T-cell (primary cell): ENCODE results near the gene LOX. TPM values are rescaled to one million over a fixed set of nuclear protein-coding genes. Genes with fewer than 3 reads are reported as not detected.

ENCODE experiments used
- ATAC-seq, 4 experiments: fragments of 200-7000 bp in 3 of 4; fragments of 150-1000 bp in 1 of 4; cut with Tn5 transposase; replicated peaks in 1 of 4; 1 replicate in 3 of 4; 2 replicates in 1 of 4; pipeline ENCODE4 v1.10.0; 2021; ENCODE audit warnings: moderate library complexity in 3 of 4, mild to moderate bottlenecking in 2 of 4, moderate number of reproducible peaks in 1 of 4
- CTCF ChIA-PET, 2 donors: fragments of 300-600 bp; sonication (Branson Sonifier 250); formaldehyde crosslinking; loops; one replicate each; lab custom pipeline; 2022; ENCODE audit warnings: antibody characterized with exemption in 2 of 2; lab: Charles Lee
- POLR2A ChIA-PET, 2 donors: fragments of 300-600 bp; sonication (Branson Sonifier 250); formaldehyde crosslinking; loops; one replicate each; lab custom pipeline; 2022; ENCODE audit warnings: antibody characterized with exemption in 2 of 2; lab: Charles Lee
- DNase-seq, 35 experiments: peaks; one replicate each; pipeline versions ENCODE4 v3.0.0 to v3.0.0-alpha.2; 2013 to 2023
- H3K27ac ChIP-seq: one replicate; pipeline ENCODE4 v1.5.1; 2013; ENCODE audit warnings: low read length
- H3K27me3 ChIP-seq, 2 experiments: replicated peaks in 1 of 2; 1 replicate in 1 of 2; 2 replicates in 1 of 2; pipeline versions ENCODE4 v1.6.1 to v1.7.0; 2013; ENCODE audit warnings: low read length in 1 of 2, mixed read lengths in 1 of 2; ENCODE audit not compliant: control insufficient read depth in 2 of 2, insufficient read depth in 2 of 2; ENCODE audit errors: extremely low read depth in 1 of 2
- H3K36me3 ChIP-seq, 2 donors: 1 replicate in 1 of 2; 2 replicates in 1 of 2; pipeline versions ENCODE4 v1.6.1 to v1.7.0; 2013; ENCODE audit warnings: low read length in 1 of 2; ENCODE audit not compliant: control insufficient read depth in 2 of 2, insufficient read depth in 1 of 2; ENCODE audit errors: extremely low read depth in 1 of 2
- H3K4me1 ChIP-seq, 2 experiments: 1 replicate in 1 of 2; 2 replicates in 1 of 2; pipeline versions ENCODE4 v1.6.1 to v1.7.0; 2013; ENCODE audit warnings: low read length in 2 of 2, mixed read lengths in 1 of 2; ENCODE audit not compliant: insufficient read depth in 2 of 2, control insufficient read depth in 1 of 2; ENCODE audit errors: extremely low read depth in 1 of 2
- H3K4me3 ChIP-seq, 2 donors: 1 replicate in 1 of 2; 2 replicates in 1 of 2; pipeline versions ENCODE4 v1.5.1 to v1.7.0; 2013; ENCODE audit warnings: mild to moderate bottlenecking in 2 of 2, low read length in 1 of 2, moderate library complexity in 1 of 2; ENCODE audit not compliant: control insufficient read depth in 1 of 2; ENCODE audit errors: extremely low read depth in 1 of 2
- H3K9me3 ChIP-seq: 2 replicates; pipeline ENCODE4 v1.7.0; 2013
- H3K27ac Mint-ChIP-seq, 2 donors: one replicate each; pipeline ENCODE4 v1.8.0; 2020 to 2021; ENCODE audit warnings: mild to moderate bottlenecking in 2 of 2, mixed read lengths in 2 of 2
- H3K27me3 Mint-ChIP-seq, 2 donors: one replicate each; pipeline ENCODE4 v1.8.0; 2021 to 2022; ENCODE audit warnings: mixed read lengths in 2 of 2
- H3K36me3 Mint-ChIP-seq: one replicate; pipeline ENCODE4 v1.8.0; 2021; ENCODE audit warnings: mixed read lengths
- H3K4me1 Mint-ChIP-seq, 3 donors: one replicate each; pipeline ENCODE4 v1.8.0; 2020 to 2022; ENCODE audit warnings: mixed read lengths in 3 of 3, mild to moderate bottlenecking in 1 of 3
- H3K4me3 Mint-ChIP-seq, 3 donors: one replicate each; pipeline ENCODE4 v1.8.0; 2020 to 2022; ENCODE audit warnings: mild to moderate bottlenecking in 3 of 3, mixed read lengths in 3 of 3, moderate library complexity in 3 of 3
- H3K9me3 Mint-ChIP-seq, 3 donors: one replicate each; pipeline ENCODE4 v1.8.0; 2020 to 2022; ENCODE audit warnings: mixed read lengths in 3 of 3
- WGBS: methylation state at CpG from one replicate; pipeline ENCODE4 v1.1.5; 2013; ENCODE audit warnings: missing lambda C conversion rate; ENCODE audit not compliant: insufficient coverage; 5-methylcytosine and 5-hydroxymethylcytosine counted together
- total RNA-seq, 35 experiments: library from RNA in 6 of 35; stranded (reverse) in 6 of 35; fragments of 120-200 nt in 1 of 35; gene quantifications; one replicate each; pipeline versions ENCODE4 v1.2.1 to v1.2.4 and lab custom pipeline; 2013 to 2026

LOX gene
- total RNA-seq, 5 donors from 2014 or later (not counting 1 experiment from before 2014, with no cell fraction given) = 0.20 to 0.88 (median 0.51) TPM; not detected in 2

- H3K27me3 Mint-ChIP-seq = peaks cover 0 to 8% of the 10 kb centered on the region in 2 donors
- H3K4me1 Mint-ChIP-seq = no peaks in the 10 kb centered on the region
- Histone ChIP-seq H3K36me3 (no peaks in the 10 kb centered on the region), H3K27ac (no peak overlapping the region), H3K27me3 (no peaks in the 10 kb centered on the region), H3K9me3 (no peaks in the 10 kb centered on the region), H3K4me3 (no peak overlapping the region), H3K4me1 (no peaks in the 10 kb centered on the region)
- ChIA-PET CTCF (no interaction called here), POLR2A (no interaction called here)
- no peaks in the 10 kb centered on the region for H3K9me3 Mint-ChIP-seq
- WGBS = no CpG with 5 or more reads among the region's 3 CpGs
- no peak overlapping the region for H3K27ac Mint-ChIP-seq
- no peak overlapping the region for H3K4me3 Mint-ChIP-seq
- no peaks in the 10 kb centered on the region for H3K36me3 Mint-ChIP-seq
- DNase-seq = no peak
- ATAC-seq = no peak
These were observed 34.0 kb upstream of the LOX start for GRCh38 chr5:122112063-122112462.

GRCh38 chr5:122111460-122111859 lies 33.4 kb upstream of the LOX start:
- POLR2A ChIA-PET = no interaction called here
- CTCF ChIA-PET = interaction anchor here in 1 of 2 donors (2.0 kb wide), 1 partner anchor 10 kb away, joined by 5 read pairs; no protein-coding TSS in a partner anchor
- no peak for DNase-seq
- no peak overlapping the region for H3K4me3 Mint-ChIP-seq
- no peak overlapping the region for H3K27ac Mint-ChIP-seq
- ATAC-seq = no peak
- peaks cover 0 to 8% of the 10 kb centered on the region in 2 donors for H3K27me3 Mint-ChIP-seq
- H3K4me1 Mint-ChIP-seq = no peaks in the 10 kb centered on the region
- H3K9me3 Mint-ChIP-seq = no peaks in the 10 kb centered on the region
- Histone ChIP-seq H3K27ac (no peak overlapping the region), H3K4me1 (no peaks in the 10 kb centered on the region), H3K27me3 (no peaks in the 10 kb centered on the region), H3K9me3 (no peaks in the 10 kb centered on the region), H3K36me3 (no peaks in the 10 kb centered on the region), H3K4me3 (no peak overlapping the region)
- no peaks in the 10 kb centered on the region for H3K36me3 Mint-ChIP-seq
- WGBS = 90% methylated on average over 3 of the region's 5 CpGs

DNA sequence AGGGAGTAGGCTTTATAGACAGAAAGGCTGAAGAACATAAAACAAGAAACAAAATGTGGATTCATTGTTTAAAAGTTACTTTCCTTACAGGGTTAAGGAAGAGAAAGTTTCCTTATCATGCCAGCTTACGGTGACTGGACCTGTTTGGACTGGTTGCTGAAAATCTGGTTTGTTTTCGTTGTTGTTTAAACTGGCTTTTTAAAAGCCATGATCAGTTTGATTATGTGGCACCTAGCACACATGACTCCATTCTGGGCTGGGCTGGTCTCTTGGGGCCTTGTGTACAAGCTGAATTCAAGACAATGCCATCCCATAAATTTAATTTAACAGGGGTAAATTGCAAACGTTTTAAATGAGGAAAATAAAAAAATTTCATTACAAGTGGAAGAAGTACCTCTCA lies 32.9 kb upstream of the LOX start:
- ATAC-seq (no peak), DNase-seq (no peak)
- Histone ChIP-seq H3K27ac (no peak overlapping the region), H3K9me3 (no peaks in the 10 kb centered on the region), H3K4me1 (no peaks in the 10 kb centered on the region), H3K36me3 (no peaks in the 10 kb centered on the region), H3K4me3 (no peak overlapping the region), H3K27me3 (no peaks in the 10 kb centered on the region)
- POLR2A ChIA-PET = no interaction called here
- Mint-ChIP-seq H3K36me3 (no peaks in the 10 kb centered on the region), H3K4me1 (no peaks in the 10 kb centered on the region), H3K27me3 (peaks cover 0 to 8% of the 10 kb centered on the region in 2 donors), H3K9me3 (no peaks in the 10 kb centered on the region), H3K27ac (no peak overlapping the region), H3K4me3 (no peak overlapping the region)
- CTCF ChIA-PET = interaction anchor here in 1 of 2 donors (2.0 kb wide), 1 partner anchor 9 kb away, joined by 5 read pairs; no protein-coding TSS in a partner anchor
- 100% methylated on average over 1 of the region's 3 CpGs for WGBS

GRCh38 chr5:122107016-122107415 lies 29.0 kb upstream of the LOX start:
- Mint-ChIP-seq H3K4me3 (no peak overlapping the region), H3K9me3 (no peaks in the 10 kb centered on the region), H3K27ac (no peak overlapping the region), H3K4me1 (no peaks in the 10 kb centered on the region), H3K27me3 (peaks cover 2 to 8% of the 10 kb centered on the region in 2 donors), H3K36me3 (no peaks in the 10 kb centered on the region)
- Histone ChIP-seq H3K9me3 (no peaks in the 10 kb centered on the region), H3K4me1 (no peaks in the 10 kb centered on the region), H3K4me3 (no peak overlapping the region), H3K27ac (no peak overlapping the region), H3K27me3 (no peaks in the 10 kb centered on the region), H3K36me3 (no peaks in the 10 kb centered on the region)
- POLR2A ChIA-PET = no interaction called here
- 100% methylated on average over 1 of the region's 4 CpGs for WGBS
- ATAC-seq (no peak), DNase-seq (no peak)
- CTCF ChIA-PET = no interaction called here

DNA sequence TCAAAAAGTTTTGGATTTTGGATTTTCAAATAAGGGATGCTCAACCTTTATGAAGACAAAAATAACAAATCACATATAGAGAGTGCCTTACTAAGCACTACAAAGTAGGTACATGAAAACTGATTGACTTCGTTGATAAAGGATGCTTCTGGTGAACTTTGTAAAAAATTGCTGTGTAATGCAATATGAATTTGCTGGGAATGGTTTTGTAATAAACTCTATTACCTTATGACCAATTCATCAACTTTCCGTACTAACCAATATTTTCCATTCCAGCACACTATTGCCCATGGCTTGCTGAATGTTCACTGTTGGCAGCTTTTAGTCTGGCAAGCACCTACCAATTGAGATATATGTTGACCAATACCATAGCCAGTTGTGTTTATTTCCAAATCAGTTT lies 27.9 kb upstream of the LOX start:
- H3K36me3 Mint-ChIP-seq = no peaks in the 10 kb centered on the region
- H3K4me3 Mint-ChIP-seq = no peak overlapping the region
- Histone ChIP-seq H3K27me3 (no peaks in the 10 kb centered on the region), H3K36me3 (no peaks in the 10 kb centered on the region), H3K9me3 (no peaks in the 10 kb centered on the region), H3K4me1 (no peaks in the 10 kb centered on the region), H3K27ac (no peak overlapping the region), H3K4me3 (no peak overlapping the region)
- ATAC-seq (no peak), DNase-seq (no peak)
- ChIA-PET CTCF (no interaction called here), POLR2A (no interaction called here)
- H3K27ac Mint-ChIP-seq = no peak overlapping the region
- peaks cover 2 to 8% of the 10 kb centered on the region in 2 donors for H3K27me3 Mint-ChIP-seq
- H3K9me3 Mint-ChIP-seq = no peaks in the 10 kb centered on the region
- WGBS = no CpG with 5 or more reads among the region's 2 CpGs
- H3K4me1 Mint-ChIP-seq = no peaks in the 10 kb centered on the region

- Mint-ChIP-seq H3K4me3 (no peak overlapping the region), H3K36me3 (no peaks in the 10 kb centered on the region), H3K4me1 (no peaks in the 10 kb centered on the region), H3K27ac (no peak overlapping the region), H3K27me3 (peaks cover 2 to 5% of the 10 kb centered on the region in 2 donors), H3K9me3 (no peaks in the 10 kb centered on the region)
- ChIA-PET POLR2A (no interaction called here), CTCF (no interaction called here)
- Histone ChIP-seq H3K27ac (no peak overlapping the region), H3K9me3 (no peaks in the 10 kb centered on the region), H3K4me3 (no peak overlapping the region), H3K27me3 (no peaks in the 10 kb centered on the region), H3K4me1 (no peaks in the 10 kb centered on the region), H3K36me3 (no peaks in the 10 kb centered on the region)
- WGBS = no CpG with 5 or more reads among the region's 1 CpG
- ATAC-seq (no peak), DNase-seq (no peak)
These were observed 24.8 kb upstream of the LOX start for GRCh38 chr5:122102825-122103224.
